Measurements from ENCODE around the gene GTF2E1.
A peak's percentile ranks its signal among the peaks of the same experiment; 100 is the strongest.
"Not testable (repeated sequence)": the region's sequence is repeated elsewhere in the genome, so short reads cannot be mapped to it uniquely, and the experiment has no call there.

The GTF2E1 gene

DNA sequence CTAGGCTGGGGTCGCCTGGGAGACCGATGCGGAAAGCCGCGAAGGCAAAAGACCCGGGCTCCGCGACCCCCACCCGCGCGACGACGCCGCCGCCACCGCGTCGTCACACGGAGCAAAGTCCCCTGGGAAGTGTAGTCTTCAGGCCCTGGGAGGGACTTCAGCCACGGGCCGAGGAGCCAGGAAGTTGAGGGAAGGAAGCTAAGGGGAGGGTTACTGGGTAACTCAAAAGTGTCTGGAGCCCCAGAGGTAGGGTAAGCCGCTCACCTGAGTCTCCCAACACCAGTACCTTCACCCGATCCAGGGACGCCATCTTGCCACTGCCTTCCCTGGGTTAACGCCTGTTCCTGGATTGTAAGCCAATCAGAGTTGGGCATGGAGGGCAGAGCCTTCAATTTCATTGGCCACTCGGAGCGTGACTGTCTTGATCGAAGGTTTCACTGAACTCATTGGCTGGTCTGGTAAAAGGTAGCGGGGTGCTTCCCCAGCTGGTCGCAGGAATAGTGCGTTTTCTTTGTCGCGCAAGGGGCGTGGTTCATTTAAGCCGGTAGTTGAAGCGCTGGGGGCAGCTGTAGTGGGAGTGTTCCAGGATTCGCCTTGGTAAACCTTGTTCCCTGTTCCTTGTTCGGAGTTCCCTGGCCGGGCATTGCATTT lies at the start of gene GTF2E1, which contains the start of gene RABL3:
GTF2E1 (plus strand) TSS at position 547 of the 651 bp plus-strand sequence. CDS start 7,809 bp downstream, outside the sequence.
RABL3 (minus strand) TSS at position 319 of the 651 bp plus-strand sequence; CDS start at position 310, 9 bp downstream.
- DNase-seq (ENCODE audit: low spot score): peak; percentile 98

DNA sequence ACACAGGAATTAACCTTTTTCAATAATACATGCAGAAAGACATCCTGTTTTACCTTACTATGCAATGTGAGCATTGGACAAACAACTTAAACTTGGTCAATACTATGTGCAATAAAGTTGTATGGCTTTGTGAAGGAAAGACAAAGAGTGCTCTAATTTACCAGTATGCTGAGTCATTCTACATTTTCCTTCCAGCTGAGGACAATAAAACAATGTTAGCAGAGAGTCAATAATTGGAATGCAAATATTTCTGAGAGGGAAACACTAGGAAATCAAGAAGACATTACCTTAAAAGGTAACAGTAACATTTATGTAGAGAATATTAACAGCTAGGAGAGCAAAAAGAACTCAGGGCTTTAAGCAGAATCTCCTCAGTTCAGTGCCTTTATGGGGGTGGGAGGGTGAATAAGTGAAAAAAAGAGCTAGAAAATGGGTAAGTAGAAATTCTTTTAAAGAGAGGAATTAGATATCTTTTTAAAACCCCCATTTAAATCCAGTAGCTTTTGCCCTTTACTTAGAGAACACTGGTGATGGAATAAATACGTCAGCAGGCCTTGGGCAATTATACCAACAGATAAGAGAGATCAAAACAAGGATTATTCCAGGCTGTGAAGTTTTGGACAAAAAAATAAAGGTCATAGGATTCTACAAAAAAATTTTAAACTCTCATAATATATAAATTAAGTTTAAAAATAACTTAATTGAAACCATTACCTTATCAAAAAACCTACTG lies 48.9 kb upstream of the GTF2E1 start:
- DNase-seq (ENCODE audit: low spot score): no peak

DNA sequence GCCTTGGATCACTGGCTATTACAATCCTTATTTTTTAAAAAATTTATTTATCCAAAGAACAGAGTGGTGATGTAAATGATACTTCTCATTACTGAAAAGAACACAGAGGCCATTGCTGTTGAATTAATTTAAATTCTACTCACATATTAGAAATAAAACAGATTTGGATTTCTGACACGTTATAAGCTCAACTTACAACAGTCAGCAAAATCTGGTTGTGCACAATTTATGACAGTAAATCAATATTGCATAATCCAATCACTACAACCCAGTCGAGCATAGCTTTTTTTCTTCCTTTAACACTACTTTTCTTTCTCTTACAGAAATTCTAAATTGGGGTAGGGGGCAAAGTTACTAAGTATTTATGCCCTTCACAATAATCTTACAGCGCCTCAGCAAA lies 43.2 kb upstream of the GTF2E1 start:
- DNase-seq (ENCODE audit: low spot score): no peak

DNA sequence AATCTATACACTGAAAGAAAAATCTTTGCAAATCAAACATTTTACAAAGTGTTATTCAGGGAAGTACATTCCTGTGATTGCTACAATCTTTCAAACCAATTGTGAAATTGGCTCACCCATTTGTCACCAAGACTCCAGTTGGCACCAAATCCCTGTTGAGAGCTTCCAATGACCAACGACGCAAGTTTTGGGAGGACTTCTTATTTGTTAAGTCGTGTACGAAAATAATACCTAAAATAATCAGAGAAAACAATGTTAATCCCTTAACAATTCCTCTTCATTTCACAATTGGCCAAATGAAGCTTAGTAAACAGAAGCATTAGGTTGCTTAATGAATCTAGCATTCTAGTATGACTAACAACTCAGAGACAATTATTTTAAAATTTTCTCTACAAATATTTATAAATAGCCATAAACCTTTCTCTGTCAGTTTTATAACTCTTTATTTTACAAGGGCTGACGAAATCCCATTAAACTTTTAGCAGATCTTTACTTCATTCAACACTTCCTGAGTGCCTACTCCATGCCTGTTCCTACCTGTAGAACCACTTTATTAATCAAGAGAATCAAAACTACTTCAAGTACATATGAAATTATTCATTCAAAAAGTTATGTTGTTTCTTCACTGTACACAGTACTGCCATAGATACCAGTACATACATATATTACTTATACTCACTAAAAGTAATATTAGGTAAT lies 36.5 kb upstream of the GTF2E1 start:
- no peak for DNase-seq (ENCODE audit: low spot score)

DNA sequence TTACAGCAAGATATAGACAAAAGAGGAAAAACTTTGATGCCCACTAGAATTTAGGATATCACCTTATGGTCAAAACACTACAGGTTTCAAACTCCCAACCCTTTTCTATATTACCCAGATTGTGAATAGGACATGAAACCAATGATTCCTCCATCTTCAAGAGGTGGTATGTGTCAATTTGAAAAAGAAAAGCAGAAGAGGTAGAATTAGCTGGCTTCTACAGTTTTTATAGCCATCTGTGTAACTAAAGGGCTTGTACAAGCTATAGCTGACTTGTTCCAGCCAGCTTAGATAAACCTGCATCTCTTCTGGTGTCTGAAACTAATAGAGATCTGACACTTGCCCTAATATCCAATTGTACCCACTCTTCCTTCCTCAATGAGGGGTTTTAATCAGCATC lies 35.6 kb upstream of the GTF2E1 start:
- DNase-seq (ENCODE audit: low spot score): no peak

DNA sequence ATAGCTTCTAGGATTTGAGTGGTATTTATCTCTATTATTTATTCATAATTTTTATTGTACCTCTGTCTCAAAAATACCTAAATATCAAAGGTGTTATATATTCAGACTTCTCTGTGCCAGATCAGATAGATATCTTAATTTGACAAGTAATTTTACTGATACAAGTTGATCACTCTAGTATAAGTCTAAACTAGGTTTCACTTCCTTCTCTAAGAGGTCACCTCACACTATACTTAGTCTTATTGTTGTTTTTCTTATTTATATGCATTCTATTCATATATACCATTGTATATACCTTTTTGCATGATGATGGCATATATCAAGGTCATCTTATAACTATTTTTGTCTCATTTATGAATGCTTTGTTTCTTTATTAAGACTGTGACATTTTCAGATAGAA lies 34.1 kb upstream of the GTF2E1 start:
- no peak for DNase-seq (ENCODE audit: low spot score)

DNA sequence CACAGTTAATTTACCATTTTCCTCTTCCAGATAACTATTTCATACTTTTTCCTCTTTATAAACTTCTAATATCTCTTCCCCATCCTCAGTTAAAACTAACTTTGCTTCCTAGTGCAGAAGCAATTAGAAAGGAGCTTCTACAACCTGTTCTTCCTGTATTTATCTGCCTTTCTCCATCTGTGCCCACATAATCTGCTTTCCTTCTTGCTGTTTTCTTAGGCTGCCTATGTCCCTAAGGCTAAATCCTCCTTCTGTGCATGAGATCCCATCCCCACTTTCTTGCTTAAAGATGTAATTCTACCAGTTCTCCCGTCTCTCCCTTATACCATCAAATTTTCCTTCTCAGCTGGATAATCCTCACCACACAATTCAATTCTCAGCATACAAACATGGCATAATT lies 32.2 kb upstream of the GTF2E1 start:
- DNase-seq (ENCODE audit: low spot score): no peak

DNA sequence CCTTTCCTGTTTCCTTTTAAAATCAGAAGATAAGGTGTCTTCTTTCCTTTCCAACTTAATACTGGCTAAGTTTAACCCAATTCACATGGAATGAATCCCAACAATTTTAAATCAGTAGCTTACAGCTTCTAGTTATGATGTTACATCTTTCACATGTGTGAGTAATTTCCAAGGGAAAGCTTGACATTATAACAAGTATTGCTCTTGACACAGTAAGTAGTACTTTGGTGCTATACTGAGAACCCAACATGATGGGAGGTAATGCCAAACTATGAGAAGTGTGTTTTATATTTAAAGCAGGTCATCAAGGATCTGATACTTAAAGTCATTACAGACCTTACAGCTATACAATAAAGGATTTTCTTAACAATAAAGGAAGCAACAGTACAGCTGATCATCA lies 29.3 kb upstream of the GTF2E1 start:
- no peak for DNase-seq (ENCODE audit: low spot score)

DNA sequence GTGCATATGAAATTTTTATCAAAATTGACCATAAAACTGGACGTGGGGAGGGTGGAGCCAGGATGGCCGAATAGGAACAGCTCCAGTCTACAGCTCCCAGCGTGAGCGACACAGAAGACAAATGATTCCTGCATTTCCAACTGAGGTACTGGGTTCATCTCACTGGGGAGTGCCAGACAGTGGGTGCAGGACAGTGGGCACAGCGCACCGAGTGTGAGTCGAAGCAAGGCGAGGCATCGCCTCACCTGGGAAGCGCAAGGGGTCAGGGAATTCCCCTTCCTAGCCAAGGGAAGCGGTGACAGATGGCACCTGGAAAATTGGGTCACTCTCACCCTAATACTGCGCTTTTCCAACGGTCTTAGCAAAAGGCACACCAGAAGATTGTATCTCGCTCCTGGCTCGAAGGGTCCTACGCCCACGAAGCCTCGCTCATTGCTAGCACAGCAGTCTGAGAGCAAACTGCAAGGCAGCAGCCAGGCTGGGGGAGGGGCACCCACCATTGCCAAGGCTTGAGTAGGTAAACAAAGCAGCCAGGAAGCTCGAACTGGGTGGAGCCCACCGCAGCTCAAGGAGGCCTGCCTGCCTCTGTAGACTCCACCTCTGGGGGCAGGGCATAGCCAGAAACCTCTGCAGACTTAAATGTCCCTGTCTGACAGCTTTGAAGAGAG lies 23.2 kb upstream of the GTF2E1 start:
- DNase-seq (ENCODE audit: low spot score): not testable (repeated sequence)

DNA sequence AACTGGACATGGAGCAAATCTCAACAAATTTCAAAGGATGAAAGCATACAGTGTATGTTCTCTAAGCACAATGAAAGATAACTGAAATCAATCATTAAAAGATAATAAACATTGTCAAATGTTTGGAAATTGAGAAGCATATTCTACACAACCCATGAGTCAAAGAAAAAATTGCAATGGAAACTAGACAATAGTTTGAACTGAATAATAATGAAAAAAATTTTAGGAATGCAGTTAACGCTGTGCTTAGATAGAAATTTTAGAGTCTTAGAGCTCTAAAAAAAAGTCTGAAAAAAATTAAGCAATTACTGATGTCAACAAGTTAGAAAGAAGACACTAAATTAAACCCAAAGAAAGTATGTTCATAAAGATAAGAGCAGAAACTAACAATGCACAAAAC lies 15.8 kb upstream of the GTF2E1 start:
- DNase-seq (ENCODE audit: low spot score): no peak

DNA sequence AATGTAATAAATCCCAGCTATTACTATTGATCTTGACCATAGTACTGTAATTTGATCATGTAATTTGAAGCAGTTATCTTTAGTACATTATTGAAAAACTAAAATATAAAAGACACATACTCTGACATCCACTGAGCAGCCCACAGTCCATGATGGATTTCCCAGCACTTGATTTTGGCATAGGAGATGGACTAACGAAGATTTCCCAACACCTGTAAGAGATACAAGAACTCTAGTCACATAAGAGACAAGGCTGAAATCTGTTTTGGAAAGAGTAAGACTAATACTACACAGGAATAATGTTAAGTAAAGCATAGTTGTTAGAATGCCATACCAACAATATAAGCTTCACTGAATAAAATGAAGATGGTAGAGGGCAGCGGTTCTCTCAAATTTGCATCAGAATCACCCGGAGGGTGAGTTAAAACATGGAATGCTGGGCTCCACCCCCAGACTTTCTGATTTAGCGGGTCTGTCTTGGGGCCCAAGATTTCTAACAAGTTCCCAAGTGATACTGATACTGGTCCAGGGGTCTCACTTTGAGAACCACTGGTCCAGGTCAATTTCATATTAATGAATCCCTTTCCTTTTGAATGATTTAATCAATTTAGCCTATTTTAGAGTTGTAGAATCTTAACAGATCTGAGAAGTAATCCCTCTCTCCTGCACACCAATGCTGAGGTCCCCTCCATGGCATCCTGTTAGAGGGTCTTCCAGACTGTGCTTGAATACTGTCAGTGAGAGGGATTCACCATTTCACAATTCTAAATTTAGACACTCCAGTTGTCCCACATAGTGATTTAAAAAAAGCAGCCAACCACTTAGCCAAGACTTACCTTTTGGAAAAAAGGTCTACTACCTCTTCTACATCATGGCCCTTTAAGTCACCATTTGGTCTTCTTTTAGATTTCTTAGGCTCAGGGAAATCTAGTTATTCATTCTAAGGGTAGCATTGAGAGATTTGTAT lies 11.7 kb upstream of the GTF2E1 start:
- peak; percentile 10 for DNase-seq (ENCODE audit: low spot score)

DNA sequence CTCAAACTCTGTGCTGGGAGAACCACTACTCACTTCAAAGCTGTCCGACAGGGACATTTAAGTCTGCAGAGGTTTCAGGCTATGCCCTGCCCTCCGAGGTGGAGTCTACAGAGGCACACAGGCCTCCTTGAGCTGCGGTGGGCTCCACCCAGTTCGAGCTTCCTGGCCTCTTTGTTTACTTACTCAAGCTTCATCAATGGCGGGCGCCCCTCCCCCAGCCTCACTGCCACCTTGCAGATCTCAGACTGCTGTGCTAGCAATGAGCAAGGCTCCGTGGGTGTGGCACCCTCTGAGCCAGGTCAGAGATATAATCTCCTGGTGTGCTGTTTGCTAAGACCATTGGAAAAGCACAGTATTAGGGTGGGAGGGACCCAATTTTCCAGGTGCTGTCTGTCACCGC lies 4.5 kb upstream of the GTF2E1 start:
- DNase-seq (ENCODE audit: low spot score): not testable (repeated sequence)

DNA sequence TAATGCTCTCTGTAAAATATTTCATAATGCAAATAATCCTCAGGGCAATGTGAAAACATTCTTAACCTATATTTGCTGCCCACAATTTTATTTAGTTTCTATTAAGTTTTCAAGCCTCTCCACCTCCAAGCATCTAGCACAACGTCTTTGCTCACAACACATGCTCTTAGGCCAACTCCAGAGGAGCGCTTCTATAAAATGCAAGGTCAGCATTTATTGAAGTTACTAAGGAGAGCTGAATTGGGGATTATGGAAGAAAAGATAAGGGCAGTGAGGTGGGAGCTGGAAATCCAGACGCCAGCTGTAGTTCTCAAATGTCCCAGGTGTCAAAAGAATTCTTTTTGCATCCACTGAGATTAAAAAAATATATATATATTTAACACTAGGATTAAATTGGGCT lies 1.2 kb upstream of the GTF2E1 start:
- DNase-seq (ENCODE audit: low spot score): no peak

DNA sequence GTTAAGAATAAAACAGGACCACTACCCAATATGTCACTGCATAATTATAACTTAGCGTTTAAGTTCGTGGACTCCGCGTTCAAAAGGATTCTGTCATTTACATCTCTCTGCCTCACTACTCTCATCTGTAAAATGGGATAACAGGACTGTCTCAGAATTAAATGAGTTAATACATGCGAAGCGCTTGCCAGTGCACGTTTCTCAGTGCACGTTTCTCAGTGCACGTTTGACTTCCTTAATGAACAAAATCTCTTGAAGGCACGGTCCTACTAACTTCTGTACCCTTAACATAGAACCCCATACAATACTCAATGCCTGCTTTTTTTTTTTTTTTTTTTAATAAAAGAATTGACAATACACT lies 727 bp upstream of the GTF2E1 start:
- DNase-seq (ENCODE audit: low spot score): peak; percentile 10

DNA sequence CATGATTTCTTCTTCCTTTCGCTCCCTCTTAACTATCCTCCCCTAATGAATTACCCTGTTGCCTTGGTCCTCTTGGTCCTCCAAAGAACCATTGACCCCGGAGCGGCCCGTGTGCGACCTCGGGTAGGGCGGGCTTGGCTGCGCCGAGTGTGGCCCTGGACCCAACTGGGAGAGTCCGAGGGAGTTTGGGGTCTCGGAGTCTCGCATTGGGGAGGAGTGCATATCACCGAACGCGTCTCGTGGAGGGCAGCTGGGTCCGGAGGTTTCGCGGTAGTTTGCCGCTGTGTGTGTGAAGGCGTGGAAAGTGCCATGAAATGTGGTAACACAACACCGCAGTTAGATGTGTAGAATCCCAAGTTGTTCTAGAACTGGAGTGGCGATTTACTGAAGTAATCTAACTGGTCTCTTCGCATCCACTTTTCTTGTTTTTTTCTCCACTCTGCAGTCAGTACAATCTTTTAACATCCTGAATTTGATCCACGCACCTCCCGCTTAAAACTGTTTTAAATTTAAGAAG lies 363 bp downstream of the GTF2E1 start:
- no peak for DNase-seq (ENCODE audit: low spot score)

DNA sequence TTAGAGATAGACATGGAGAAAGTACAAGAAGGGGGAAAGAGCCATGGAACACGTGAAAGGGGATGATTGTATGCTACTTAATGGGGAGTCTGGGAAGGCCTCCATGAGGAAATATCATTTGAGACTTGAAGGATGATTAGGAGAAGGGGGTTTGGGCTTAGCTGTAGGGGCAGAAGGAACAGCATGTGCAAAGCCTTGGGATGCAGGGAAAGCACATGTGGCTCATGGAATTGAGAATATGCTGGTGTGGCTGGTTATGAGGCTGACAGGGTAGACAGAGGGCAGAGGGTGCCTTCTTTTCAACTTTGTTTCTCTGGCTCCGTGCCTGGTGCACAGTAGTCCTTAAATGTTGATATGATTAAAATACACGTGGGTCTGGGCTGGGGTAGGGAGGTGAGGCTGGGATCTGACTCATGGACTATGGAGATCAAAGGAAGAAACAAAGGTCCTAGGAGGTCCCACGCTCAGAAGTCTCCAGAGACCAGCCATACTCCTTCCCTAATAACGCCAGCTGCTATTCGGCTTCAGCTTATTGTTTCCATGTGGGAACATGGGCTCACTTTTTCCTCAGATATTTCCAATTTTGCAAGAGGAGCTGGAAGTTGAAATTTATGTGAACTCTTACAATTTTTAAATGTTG lies 1.1 kb downstream of the GTF2E1 start:
- no peak for DNase-seq (ENCODE audit: low spot score)

DNA sequence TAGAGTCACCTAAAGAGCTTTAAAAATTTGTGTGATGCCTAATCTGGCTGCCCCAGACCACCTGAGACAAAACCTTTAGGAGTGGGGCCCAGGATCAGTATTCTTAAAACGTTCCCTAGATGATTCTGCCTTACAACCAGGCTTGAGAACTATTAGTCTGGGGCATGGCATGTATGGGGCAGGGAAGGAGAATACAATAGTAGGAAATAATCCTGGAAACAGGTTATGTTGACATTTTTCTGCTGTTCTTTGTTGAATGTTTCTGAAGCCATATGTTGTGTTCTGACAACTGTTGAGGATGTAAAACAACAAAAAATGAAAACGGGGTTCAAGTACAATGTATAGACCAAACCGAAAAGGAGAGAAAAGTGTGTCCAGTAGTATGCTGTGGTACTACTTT lies 2.9 kb downstream of the GTF2E1 start:
- DNase-seq (ENCODE audit: low spot score): no peak

DNA sequence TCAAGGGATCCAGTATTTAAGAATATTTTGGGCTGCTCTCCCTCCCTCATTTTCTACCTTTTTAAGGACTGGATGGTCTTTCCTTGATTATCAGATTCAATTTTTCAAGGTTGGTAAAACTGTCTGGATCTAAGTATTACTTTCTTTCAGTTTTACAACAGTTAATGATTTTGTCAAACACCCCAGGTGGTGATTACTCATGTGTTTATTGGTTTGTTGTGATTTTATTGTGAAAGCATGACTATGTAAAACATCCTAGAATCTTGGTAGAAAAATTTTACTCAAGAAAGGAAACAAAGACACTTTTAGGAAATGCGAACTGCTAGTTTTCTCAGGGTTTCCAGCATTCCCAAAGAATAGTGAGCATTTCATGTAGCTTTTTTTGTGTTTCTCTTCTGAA lies 7.3 kb downstream of the GTF2E1 start:
- no peak for DNase-seq (ENCODE audit: low spot score)

DNA sequence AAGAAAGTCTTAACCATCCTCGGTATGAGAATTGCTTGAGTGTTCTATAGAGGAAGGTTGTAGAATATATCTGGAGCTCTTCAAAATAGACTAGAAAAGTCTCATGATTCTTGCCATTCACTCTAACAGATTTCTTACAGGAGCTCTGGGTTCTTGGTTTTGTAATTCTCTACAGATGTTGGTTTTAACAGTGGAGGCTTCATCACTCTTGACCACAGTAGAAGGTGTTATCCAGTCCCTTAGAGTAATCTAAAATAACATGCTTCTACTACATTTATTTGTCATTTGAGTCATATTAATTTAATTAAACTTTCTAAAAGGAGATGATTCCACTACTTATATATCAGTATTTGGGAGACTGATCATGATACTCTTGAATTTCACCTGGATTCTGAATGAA lies 9.7 kb downstream of the GTF2E1 start:
- no peak for DNase-seq (ENCODE audit: low spot score)

DNA sequence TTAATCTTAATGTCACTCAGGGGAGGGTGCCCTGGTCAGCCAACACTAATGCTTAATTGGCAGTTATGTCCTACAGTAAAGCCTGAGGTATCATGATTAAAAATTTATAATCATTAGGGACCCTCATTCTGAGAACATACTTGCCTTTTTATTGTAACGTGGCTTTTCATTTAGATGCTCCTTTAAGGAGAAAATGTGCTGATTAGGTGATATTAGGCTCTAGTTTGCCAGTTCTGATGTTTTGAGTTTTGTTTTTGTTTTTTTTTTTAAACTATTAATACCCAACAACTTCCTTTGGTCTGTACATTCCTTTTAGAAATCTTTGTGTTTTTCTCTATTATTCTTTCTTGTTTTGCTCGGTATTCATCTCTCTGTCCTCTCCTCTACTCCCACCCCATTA lies 10.3 kb downstream of the GTF2E1 start:
- DNase-seq (ENCODE audit: low spot score): no peak

DNA sequence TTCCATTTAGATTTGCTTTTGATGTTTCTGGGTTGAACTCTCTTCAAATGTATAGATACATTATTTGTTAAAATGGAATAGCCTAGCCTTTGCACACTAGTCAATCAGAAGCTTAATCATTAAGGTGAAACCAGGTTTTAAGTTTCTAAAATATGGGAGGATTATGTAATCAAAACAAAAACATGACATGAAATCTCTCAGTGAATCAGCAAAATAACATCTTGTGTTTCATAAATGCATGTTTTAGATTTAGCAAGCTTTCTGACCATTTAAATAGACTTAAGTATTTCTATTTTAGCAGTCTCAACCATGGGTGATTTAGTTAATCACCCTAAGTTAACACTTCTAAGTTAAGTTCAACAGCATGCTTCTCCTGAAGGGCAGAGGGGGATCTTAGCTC lies 11.3 kb downstream of the GTF2E1 start:
- DNase-seq (ENCODE audit: low spot score): no peak
